ENCODE data around the gene SPACDR.

The SPACDR gene

DNA sequence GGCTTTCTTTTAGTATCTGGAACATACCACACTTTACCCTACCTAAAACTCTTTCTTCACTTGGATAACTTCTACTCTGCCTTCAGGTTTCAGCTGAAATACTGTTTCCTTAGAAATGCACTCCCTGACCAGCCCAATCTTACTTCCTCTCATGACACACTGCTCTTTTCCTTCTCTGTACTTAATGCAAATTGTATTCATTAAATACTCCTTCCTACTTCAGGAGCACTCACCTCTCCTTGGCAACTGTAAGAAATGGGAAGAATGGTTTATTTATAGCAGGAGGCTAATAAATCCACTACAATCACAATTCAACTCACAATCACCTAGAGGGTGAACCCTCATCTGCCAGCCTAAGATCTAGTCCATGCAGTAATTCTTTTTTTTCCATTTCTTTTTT, 50.7 kb downstream of the SPACDR start:
- TF ChIP-seq, protein P1, sequence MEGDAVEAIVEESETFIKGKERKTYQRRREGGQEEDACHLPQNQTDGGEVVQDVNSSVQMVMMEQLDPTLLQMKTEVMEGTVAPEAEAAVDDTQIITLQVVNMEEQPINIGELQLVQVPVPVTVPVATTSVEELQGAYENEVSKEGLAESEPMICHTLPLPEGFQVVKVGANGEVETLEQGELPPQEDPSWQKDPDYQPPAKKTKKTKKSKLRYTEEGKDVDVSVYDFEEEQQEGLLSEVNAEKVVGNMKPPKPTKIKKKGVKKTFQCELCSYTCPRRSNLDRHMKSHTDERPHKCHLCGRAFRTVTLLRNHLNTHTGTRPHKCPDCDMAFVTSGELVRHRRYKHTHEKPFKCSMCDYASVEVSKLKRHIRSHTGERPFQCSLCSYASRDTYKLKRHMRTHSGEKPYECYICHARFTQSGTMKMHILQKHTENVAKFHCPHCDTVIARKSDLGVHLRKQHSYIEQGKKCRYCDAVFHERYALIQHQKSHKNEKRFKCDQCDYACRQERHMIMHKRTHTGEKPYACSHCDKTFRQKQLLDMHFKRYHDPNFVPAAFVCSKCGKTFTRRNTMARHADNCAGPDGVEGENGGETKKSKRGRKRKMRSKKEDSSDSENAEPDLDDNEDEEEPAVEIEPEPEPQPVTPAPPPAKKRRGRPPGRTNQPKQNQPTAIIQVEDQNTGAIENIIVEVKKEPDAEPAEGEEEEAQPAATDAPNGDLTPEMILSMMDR (IDR thresholded peaks at IDR 0.05; ENCODE audit: low read depth, low read length), result no peak
- H3K4me3 ChIP-seq (ENCODE audit: low read depth, low read length), result no peak overlapping the region

DNA sequence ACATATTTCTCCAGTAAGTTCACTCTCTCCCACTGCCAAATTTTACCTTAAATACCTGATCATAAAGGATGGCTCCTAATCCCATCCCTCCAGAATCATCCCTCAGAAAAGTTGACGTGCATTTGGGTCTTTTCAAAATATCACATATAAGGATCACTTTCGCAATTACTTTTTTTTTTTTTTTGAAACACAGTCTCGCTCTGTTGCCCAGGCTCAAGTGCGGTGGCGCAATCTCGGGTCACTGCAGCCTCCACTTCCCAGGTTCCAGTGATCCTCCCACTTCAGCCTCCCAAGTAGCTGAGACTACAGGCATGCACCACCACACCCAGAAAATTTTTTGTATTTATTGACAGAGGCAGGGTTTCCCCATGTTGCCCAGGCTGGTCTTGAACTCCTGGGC, 53.0 kb downstream of the SPACDR start:
- no peak overlapping the region for H3K4me3 ChIP-seq (ENCODE audit: low read depth, low read length)
- TF ChIP-seq, protein P1 (IDR thresholded peaks at IDR 0.05; ENCODE audit: low read depth, low read length), result no peak

DNA sequence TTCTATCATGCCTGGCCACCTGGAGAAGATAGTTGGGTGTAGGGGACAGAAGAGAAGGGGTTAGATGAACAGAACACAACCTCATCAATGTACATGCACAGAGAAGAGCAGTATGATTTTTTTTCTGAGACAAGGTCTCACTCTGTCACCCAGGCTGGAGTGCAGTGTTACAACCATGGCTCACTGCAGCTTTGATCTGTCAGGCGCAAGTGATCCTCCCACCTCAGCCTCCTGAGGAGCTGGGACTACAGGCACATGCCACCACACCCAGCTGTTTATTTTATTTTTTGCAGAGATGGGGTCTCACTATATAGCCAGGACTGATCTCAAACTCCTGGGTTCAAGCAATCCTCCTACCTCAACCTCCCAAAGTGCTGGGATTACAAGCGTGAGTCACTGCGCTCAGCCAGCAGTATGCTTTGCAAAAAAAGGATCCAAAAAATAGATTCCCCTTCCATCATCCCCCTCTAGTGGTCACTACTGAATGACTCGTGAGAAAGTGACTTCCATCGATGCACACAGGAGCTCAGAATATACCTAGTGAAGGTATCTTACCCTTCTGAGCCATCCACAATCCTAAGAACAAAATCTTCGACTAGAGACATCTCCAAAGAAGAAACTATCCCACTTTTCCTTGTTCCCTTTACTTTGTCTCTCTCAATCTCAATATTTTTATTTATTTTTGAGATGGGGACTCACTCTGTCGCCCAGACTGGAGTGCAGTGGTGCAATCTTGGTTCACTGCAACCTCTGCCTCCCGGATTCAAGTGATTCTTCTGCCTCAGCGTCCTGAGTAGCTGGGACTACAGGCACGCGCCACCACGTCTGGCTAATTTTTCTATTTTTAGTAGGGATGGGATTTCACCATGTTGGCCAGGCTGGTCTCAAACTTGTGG, 56.5 kb downstream of the SPACDR start:
- TF ChIP-seq, protein P1 (IDR thresholded peaks at IDR 0.05; ENCODE audit: low read depth, low read length), result peak; percentile 65
- H3K4me3 ChIP-seq (ENCODE audit: low read depth, low read length), result no peak overlapping the region

DNA sequence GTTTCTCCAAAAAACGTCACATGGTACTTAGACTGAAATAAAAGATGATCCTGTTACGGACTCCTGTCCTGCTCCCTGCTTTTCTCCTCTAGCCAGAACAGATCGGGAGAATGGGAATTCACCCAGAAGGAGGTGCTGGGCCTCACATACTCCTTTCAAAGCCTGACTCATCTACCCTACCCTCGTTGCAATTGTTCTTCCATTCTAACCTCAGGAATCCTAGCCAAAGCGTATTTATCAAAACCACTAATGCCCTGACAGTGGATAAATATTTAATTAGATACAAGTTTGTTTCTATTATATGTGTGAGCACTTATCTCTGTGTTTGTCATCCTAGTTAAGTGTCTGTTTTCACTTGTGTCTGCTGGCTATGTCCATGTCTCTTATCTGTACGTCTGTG, 57.3 kb downstream of the SPACDR start:
- TF ChIP-seq, protein P1 (IDR thresholded peaks at IDR 0.05; ENCODE audit: low read depth, low read length), result no peak

More for the DNA sequence above, 57.3 kb downstream of the SPACDR start:
- H3K4me3 ChIP-seq (ENCODE audit: low read depth, low read length), result no peak overlapping the region
